ENCODE data around the gene DSC2. TPM values are rescaled to one million over a fixed set of nuclear protein-coding genes. Genes with fewer than 3 reads are reported as not detected.

Gene DSC2
- total and polyA plus RNA-seq, 2 donors (not counting 1 experiment from before 2014, with no cell fraction given): 0.01 TPM; not detected in 1

DNA sequence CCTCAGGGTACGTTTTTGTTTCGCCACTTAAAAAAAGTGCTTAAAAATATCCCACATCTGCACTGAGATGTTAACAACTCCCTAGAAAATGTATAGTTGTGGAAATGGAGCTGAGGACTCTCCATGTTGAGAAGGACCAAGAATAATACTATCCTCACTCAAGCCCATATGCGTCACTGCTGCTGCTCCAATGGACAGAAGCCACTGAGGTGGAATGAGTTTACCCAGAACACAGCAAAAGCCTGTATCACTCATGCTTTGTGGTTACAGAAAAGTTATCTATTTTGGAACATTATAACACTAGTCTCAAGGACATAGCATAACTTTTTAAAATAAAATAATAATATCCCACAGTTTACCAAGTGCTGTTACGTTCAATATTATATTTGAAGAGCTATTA is 91.6 kb downstream of the DSC2 start:
- no peak for TF ChIP-seq EZH2 (IDR thresholded peaks at IDR 0.05; ENCODE audit: borderline replicate concordance, insufficient read depth, low read depth, low read length, poor library complexity, severe bottlenecking)
- TF ChIP-seq, protein P1, sequence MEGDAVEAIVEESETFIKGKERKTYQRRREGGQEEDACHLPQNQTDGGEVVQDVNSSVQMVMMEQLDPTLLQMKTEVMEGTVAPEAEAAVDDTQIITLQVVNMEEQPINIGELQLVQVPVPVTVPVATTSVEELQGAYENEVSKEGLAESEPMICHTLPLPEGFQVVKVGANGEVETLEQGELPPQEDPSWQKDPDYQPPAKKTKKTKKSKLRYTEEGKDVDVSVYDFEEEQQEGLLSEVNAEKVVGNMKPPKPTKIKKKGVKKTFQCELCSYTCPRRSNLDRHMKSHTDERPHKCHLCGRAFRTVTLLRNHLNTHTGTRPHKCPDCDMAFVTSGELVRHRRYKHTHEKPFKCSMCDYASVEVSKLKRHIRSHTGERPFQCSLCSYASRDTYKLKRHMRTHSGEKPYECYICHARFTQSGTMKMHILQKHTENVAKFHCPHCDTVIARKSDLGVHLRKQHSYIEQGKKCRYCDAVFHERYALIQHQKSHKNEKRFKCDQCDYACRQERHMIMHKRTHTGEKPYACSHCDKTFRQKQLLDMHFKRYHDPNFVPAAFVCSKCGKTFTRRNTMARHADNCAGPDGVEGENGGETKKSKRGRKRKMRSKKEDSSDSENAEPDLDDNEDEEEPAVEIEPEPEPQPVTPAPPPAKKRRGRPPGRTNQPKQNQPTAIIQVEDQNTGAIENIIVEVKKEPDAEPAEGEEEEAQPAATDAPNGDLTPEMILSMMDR (IDR thresholded peaks at IDR 0.05): no peak
- no peaks in the 10 kb centered on the region for H3K36me3 ChIP-seq (replicated peaks in 1 of 2; ENCODE audit: control extremely low read depth in 1 of 2, control insufficient read depth in 1 of 2, extremely low read depth in 1 of 2, insufficient read depth in 2 of 2, low read length in 1 of 2)
- DNase-seq: no peak
- ATAC-seq (ENCODE audit: low read depth): no peak
- no peak overlapping the region for H3K27ac Mint-ChIP-seq
- ChIA-PET CTCF (no interaction called here), POLR2A (no interaction called here)
- no peak overlapping the region for H3K4me2 ChIP-seq (replicated peaks; ENCODE audit: low read depth, low read length, poor library complexity, severe bottlenecking)
- no peak overlapping the region for H3K4me3 Mint-ChIP-seq
- intact Hi-C loops (cut with micrococcal nuclease): no loop called here
- no peaks in the 10 kb centered on the region for H3K27me3 ChIP-seq (replicated peaks in 1 of 4; ENCODE audit: control extremely low read depth in 1 of 4, control insufficient read depth in 3 of 4, insufficient read depth in 4 of 4, low read length in 3 of 4)
- no peak overlapping the region for H2AFZ ChIP-seq (ENCODE audit: insufficient read depth, low read depth, low read length, poor library complexity, severe bottlenecking)
- no peaks in the 10 kb centered on the region for H3K4me1 ChIP-seq (ENCODE audit: control insufficient read depth in 2 of 2, insufficient read depth in 2 of 2, low read length in 2 of 2)
- WGBS (ENCODE audit: insufficient coverage): no CpG with 5 or more reads among the region's 4 CpGs
- H3K4me1 Mint-ChIP-seq: no peaks in the 10 kb centered on the region
- no peaks in the 10 kb centered on the region for H3K27me3 Mint-ChIP-seq
- no peaks in the 10 kb centered on the region for H3K79me2 ChIP-seq (ENCODE audit: control insufficient read depth, insufficient read depth, low read length)
- no peaks in the 10 kb centered on the region for H4K20me1 ChIP-seq (ENCODE audit: control insufficient read depth, insufficient read depth, low read length, poor library complexity, severe bottlenecking)
- H3K4me3 ChIP-seq (ENCODE audit: control extremely low read depth in 1 of 5, extremely low read depth in 1 of 5, insufficient read depth in 1 of 5, low read depth in 2 of 5, low read length in 4 of 5): no peak overlapping the region
- H3K9me3 Mint-ChIP-seq (ENCODE audit: insufficient read depth): no peaks in the 10 kb centered on the region
- no peak overlapping the region for H3K9ac ChIP-seq (ENCODE audit: low read length)
- H3K27ac ChIP-seq (ENCODE audit: low read length in 2 of 2): no peak overlapping the region
- no peaks in the 10 kb centered on the region for H3K9me3 ChIP-seq (ENCODE audit: control extremely low read depth in 1 of 3, control insufficient read depth in 2 of 3, insufficient read depth in 1 of 3, low read length in 2 of 3)

Other genes with a start within 250 kb of the DSC2 start
- not detected in 2 replicates for gene DSC3, start 59.7 kb downstream of the DSC2 start, total RNA-seq
- gene DSC3, start 59.7 kb downstream of the DSC2 start, polyA plus RNA-seq: not detected in 2 replicates
- gene DSC1, start 60.4 kb upstream of the DSC2 start, total RNA-seq: not detected in 2 replicates
- gene DSC1, start 60.4 kb upstream of the DSC2 start, polyA plus RNA-seq: not detected in 2 replicates
- gene DSG1, start 215.7 kb upstream of the DSC2 start, total RNA-seq: not detected in 2 replicates
- not detected in 2 replicates for gene DSG1, start 215.7 kb upstream of the DSC2 start, polyA plus RNA-seq